Testis (tissue), 3 donors: ENCODE measurements around the gene CP. TPM values are rescaled to one million over a fixed set of nuclear protein-coding genes. Genes with fewer than 3 reads are reported as not detected.

ENCODE experiments used
- DNase-seq: peaks from one replicate; pipeline ENCODE4 v3.0.0-alpha.2; 2019
- H3K27ac ChIP-seq, 2 donors: fragments of 200-600 bp; sonication (generic); one replicate each; pipeline ENCODE4 v1.5.1; 2019
- H3K27me3 ChIP-seq: fragments of 200-600 bp; sonication (generic); one replicate; pipeline ENCODE4 v1.5.1; 2019
- H3K36me3 ChIP-seq: fragments of 200-600 bp; sonication (generic); one replicate; pipeline ENCODE4 v1.5.1; 2017; ENCODE audit warnings: low read depth; ENCODE audit errors: missing control alignments
- H3K4me1 ChIP-seq: fragments of 200-600 bp; sonication (generic); one replicate; pipeline ENCODE4 v1.5.1; 2019
- H3K4me3 ChIP-seq, 2 donors: fragments of 200-600 bp; sonication (generic); one replicate each; pipeline ENCODE4 v1.5.1; 2017 to 2019
- H3K9me3 ChIP-seq: fragments of 200-600 bp; sonication (generic); one replicate; pipeline ENCODE4 v1.5.1; 2017
- CTCF ChIP-seq, 3 experiments: fragments of 450-650 bp in 2 of 3; fragments of 200-600 bp in 1 of 3; sonication (generic) in 1 of 3; IDR thresholded peaks; one replicate each; pipeline ENCODE4 v1.5.1; 2016 to 2019; ENCODE audit warnings: antibody characterized with exemption in 3 of 3, mild to moderate bottlenecking in 2 of 3, moderate library complexity in 1 of 3
- POLR2A ChIP-seq: fragments of 450-650 bp; IDR thresholded peaks from one replicate; pipeline ENCODE4 v1.6.1; 2017; ENCODE audit warnings: antibody characterized with exemption, mild to moderate bottlenecking, moderate library complexity
- WGBS, 2 donors: methylation state at CpG; one replicate each; pipeline ENCODE4 v1.1.5; 2018; 5-methylcytosine and 5-hydroxymethylcytosine counted together
- intact Hi-C: fragments of 100-400 bp; cut with DNase I; formaldehyde crosslinking; loops from one replicate; pipeline ENCODE4 v1.15.1; 2023; ENCODE audit warnings: low total_unique reads
- polyA plus RNA-seq: library from polyadenylated mRNA; stranded (reverse); fragments of 350-450 nt; fragmentation: Illumina TruSeq; extraction: RNeasy Lipid Tissue Mini Kit (QIAGEN cat#74804); gene quantifications from one replicate; pipeline ENCODE4 v1.2.3, GENCODE V29; 2014; ENCODE audit warnings: low read depth, low replicate concordance; ENCODE audit not compliant: insufficient read depth
- total RNA-seq, 2 donors: library from RNA; depleted of rRNA; stranded (reverse); fragments of >200 nt; gene quantifications; one replicate each; pipeline ENCODE4 v1.2.3, GENCODE V29; 2016

CP gene
- total and polyA plus RNA-seq, 3 donors from 2014 or later: 6.1 to 13.8 (median 10.3) TPM

GRCh38 chr3:149195221-149195620 is 26.4 kb downstream of the CP start:
- intact Hi-C loops: no loop called here
- no peaks in the 10 kb centered on the region for H3K4me1 ChIP-seq
- H3K27me3 ChIP-seq: no peaks in the 10 kb centered on the region
- no peaks in the 10 kb centered on the region for H3K36me3 ChIP-seq
- H3K27ac ChIP-seq: no peak overlapping the region
- DNase-seq: no peak
- H3K9me3 ChIP-seq: no peaks in the 10 kb centered on the region
- 71 to 93% methylated on average over 1 of the region's 1 CpG for WGBS, 2 donors
- H3K4me3 ChIP-seq: no peak overlapping the region
- no peak for TF ChIP-seq POLR2A
- TF ChIP-seq CTCF (IDR thresholded peaks at IDR 0.05): no peak

GRCh38 chr3:149188494-149188893 is 33.1 kb downstream of the CP start:
- WGBS, 2 donors: 64 to 72% methylated on average over 2 of the region's 2 CpGs
- Histone ChIP-seq H3K4me3 (no peak overlapping the region), H3K27ac (no peak overlapping the region), H3K4me1 (no peaks in the 10 kb centered on the region), H3K27me3 (no peaks in the 10 kb centered on the region), H3K36me3 (no peaks in the 10 kb centered on the region), H3K9me3 (no peaks in the 10 kb centered on the region)
- intact Hi-C loops: no loop called here
- TF ChIP-seq CTCF (IDR thresholded peaks at IDR 0.05) (no peak), POLR2A (no peak)
- no peak for DNase-seq

GRCh38 chr3:149186721-149187120 is 34.9 kb downstream of the CP start:
- DNase-seq: no peak
- H3K9me3 ChIP-seq: no peaks in the 10 kb centered on the region
- H3K36me3 ChIP-seq: no peaks in the 10 kb centered on the region
- intact Hi-C loops: no loop called here
- no peaks in the 10 kb centered on the region for H3K27me3 ChIP-seq
- H3K4me3 ChIP-seq: no peak overlapping the region
- 91 to 95% methylated on average over 3 of the region's 3 CpGs for WGBS, 2 donors
- no peaks in the 10 kb centered on the region for H3K4me1 ChIP-seq
- H3K27ac ChIP-seq: no peak overlapping the region
- TF ChIP-seq POLR2A: no peak
- TF ChIP-seq CTCF (IDR thresholded peaks at IDR 0.05): no peak

- 93 to 100% methylated on average over 2 of the region's 2 CpGs for WGBS, 2 donors
- Histone ChIP-seq H3K27me3 (no peaks in the 10 kb centered on the region), H3K4me3 (no peak overlapping the region), H3K9me3 (no peaks in the 10 kb centered on the region), H3K4me1 (no peaks in the 10 kb centered on the region), H3K36me3 (no peaks in the 10 kb centered on the region), H3K27ac (no peak overlapping the region)
- DNase-seq: no peak
- intact Hi-C loops: no loop called here
- TF ChIP-seq CTCF (IDR thresholded peaks at IDR 0.05) (no peak), POLR2A (no peak)
Observed at GRCh38 chr3:149186219-149186618, 35.4 kb downstream of the CP start.

GRCh38 chr3:149181182-149181581 is 40.4 kb downstream of the CP start:
- Histone ChIP-seq H3K27me3 (no peaks in the 10 kb centered on the region), H3K36me3 (no peaks in the 10 kb centered on the region), H3K27ac (no peak overlapping the region), H3K4me1 (peaks cover 3% of the 10 kb centered on the region), H3K4me3 (no peak overlapping the region), H3K9me3 (peaks cover 2% of the 10 kb centered on the region)
- DNase-seq: no peak
- TF ChIP-seq CTCF (IDR thresholded peaks at IDR 0.05): no peak
- TF ChIP-seq POLR2A: no peak
- 89 to 100% methylated on average over 2 of the region's 2 CpGs for WGBS, 2 donors
- intact Hi-C loops: no loop called here
